GM12878 (cell line): Measurements from ENCODE around the gene ATP1B2. TPM values are rescaled to one million over a fixed set of nuclear protein-coding genes. Genes with fewer than 3 reads are reported as not detected.

Experiments used
- ATAC-seq: fragments of 200-7000 bp; cut with Tn5 transposase; 3 replicates; pipeline ENCODE4 v1.9.1; 2020; ENCODE audit warnings: mild to moderate bottlenecking, moderate library complexity
- BruUV-seq: library from RNA; stranded (reverse); fragments of 400-500 nt; replicated peaks from 2 replicates; lab custom pipeline; 2021; lab: Mats Ljungman, UMichigan
- CTCF ChIA-PET: fragments of 300-600 bp; sonication (Branson Sonifier 250); formaldehyde crosslinking; extraction: SDS; loops from one replicate; lab custom pipeline; 2021; ENCODE audit warnings: inconsistent platforms; lab: Yijun Ruan, JAX
- POLR2A ChIA-PET: fragments of 350-600 bp; formaldehyde crosslinking; extraction: SDS; loops from one replicate; lab custom pipeline; 2021; ENCODE audit warnings: inconsistent platforms; lab: Charles Lee
- RAD21 ChIA-PET: fragments of 300-600 bp; sonication (Branson Sonifier 250); formaldehyde crosslinking; loops from one replicate; lab custom pipeline; 2023; ENCODE audit warnings: antibody characterized with exemption; ENCODE audit not compliant: unreplicated experiment; lab: Charles Lee
- SMC1A ChIA-PET: fragments of 300-600 bp; sonication (Branson Sonifier 250); formaldehyde crosslinking; loops from one replicate; lab custom pipeline; 2023; ENCODE audit not compliant: unreplicated experiment, uncharacterized antibody; lab: Charles Lee
- DNase-seq: peaks from one replicate; pipeline ENCODE4 v3.0.0-alpha.2; 2011; ENCODE audit warnings: low read depth, low spot score
- FAIRE-seq: peaks from 3 replicates; lab custom pipeline; 2011; peaks lifted over from hg19 to GRCh38; lab: Jason Lieb, UNC
- H2AFZ ChIP-seq: 2 replicates; pipeline ENCODE4 v1.6.0; 2011; ENCODE audit warnings: low read depth, low read length, control low read depth; ENCODE audit not compliant: control insufficient read depth
- H3K27ac ChIP-seq: 2 replicates; pipeline ENCODE4 v1.5.1; 2011; ENCODE audit warnings: control low read depth; ENCODE audit not compliant: control insufficient read depth, insufficient read depth
- H3K27me3 ChIP-seq, 2 experiments: replicated peaks in 1 of 2; 2 replicates each; pipeline versions ENCODE4 v1.6.0 to v1.6.1; 2011; ENCODE audit warnings: low read length in 1 of 2; ENCODE audit not compliant: control insufficient read depth in 2 of 2, insufficient read depth in 2 of 2
- H3K36me3 ChIP-seq, 2 experiments: 2 replicates each; pipeline ENCODE4 v1.5.1; 2011; ENCODE audit warnings: low read length in 1 of 2; ENCODE audit not compliant: control insufficient read depth in 2 of 2, insufficient read depth in 2 of 2
- H3K4me1 ChIP-seq: 2 replicates; pipeline ENCODE4 v1.6.1; 2011; ENCODE audit warnings: mild to moderate bottlenecking, low read length, moderate library complexity, mixed read lengths; ENCODE audit not compliant: control insufficient read depth, insufficient read depth
- H3K4me2 ChIP-seq: 2 replicates; pipeline ENCODE4 v1.6.0; 2011; ENCODE audit warnings: control low read depth; ENCODE audit not compliant: control insufficient read depth, insufficient read depth
- H3K4me3 ChIP-seq: fragments of 200-600 bp; sonication (generic); 2 replicates; pipeline ENCODE4 v1.5.1; 2016
- H3K79me2 ChIP-seq: 2 replicates; pipeline ENCODE4 v1.6.0; 2011; ENCODE audit warnings: low read length; ENCODE audit not compliant: control insufficient read depth, insufficient read depth
- H3K9ac ChIP-seq: 2 replicates; pipeline ENCODE4 v1.8.0; 2011; ENCODE audit warnings: low read length, control low read depth, mixed read lengths; ENCODE audit not compliant: control insufficient read depth, insufficient read depth
- H3K9me3 ChIP-seq: replicated peaks from 3 replicates; pipeline ENCODE4 v1.5.1; 2011; ENCODE audit warnings: mild to moderate bottlenecking, low read length; ENCODE audit not compliant: control insufficient read depth, insufficient read depth
- H4K20me1 ChIP-seq: 2 replicates; pipeline ENCODE4 v1.6.0; 2011; ENCODE audit not compliant: control insufficient read depth, insufficient read depth
- ATF2 ChIP-seq: IDR thresholded peaks from 2 replicates; pipeline ENCODE4 v1.6.1; 2012; ENCODE audit warnings: low read length, inconsistent platforms
- DPF2 ChIP-seq: fragments of 450-650 bp; IDR thresholded peaks from 2 replicates; pipeline ENCODE4 v1.6.1; 2017; ENCODE audit warnings: mild to moderate bottlenecking
- HCFC1 ChIP-seq: fragments of 150-350 bp; IDR thresholded peaks from 2 replicates; pipeline ENCODE4 v1.6.1; 2014; ENCODE audit warnings: low read length
- SREBF2 ChIP-seq: IDR thresholded peaks from 2 replicates; pipeline ENCODE4 v1.6.1; 2012; ENCODE audit warnings: mild to moderate bottlenecking, low read length
- ZSCAN29 ChIP-seq: fragments of 450-650 bp; IDR thresholded peaks from 2 replicates; pipeline ENCODE4 v1.6.1; 2017; ENCODE audit warnings: mild to moderate bottlenecking, moderate library complexity
- WGBS: methylation state at CpG from one replicate; pipeline ENCODE4 v1.1.6; 2016; ENCODE audit warnings: low lambda C conversion rate; ENCODE audit not compliant: insufficient replicate concordance, insufficient coverage; ENCODE audit errors: missing lambda C conversion rate; 5-methylcytosine and 5-hydroxymethylcytosine counted together
- in situ Hi-C: fragments of 300-500 bp; cut with MboI; formaldehyde crosslinking; loops from 9 replicates; pipeline ENCODE4 v1.14.3; 2018; ENCODE audit warnings: mixed read lengths
- intact Hi-C: fragments of 100-400 bp; cut with micrococcal nuclease; formaldehyde crosslinking; loops from one replicate; pipeline ENCODE4 v1.14.2; 2022; ENCODE audit not compliant: unreplicated experiment
- polyA plus RNA-seq, 11 experiments: library from polyadenylated mRNA; depleted of rRNA in 4 of 11; unstranded in 6 of 11; stranded (reverse) in 5 of 11; fragments of >200 nt; fragmentation: Nextera tagmentation in 4 of 11; fragmentation: Illumina TruSeq in 1 of 11; extraction: Ambion mirVana in 4 of 11; extraction: Trizol in 1 of 11; gene quantifications; 1 replicate in 1 of 11; 2 replicates in 10 of 11; pipeline versions ENCODE4 v1.2.1 to v1.2.3, GENCODE V29; 2011 to 2016; ENCODE audit warnings: inconsistent platforms in 2 of 11, missing spikeins in 2 of 11, low read depth in 1 of 11
- total RNA-seq, 4 experiments: library from RNA; depleted of rRNA in 3 of 4; stranded (reverse); fragments of >200 nt in 3 of 4; fragmentation: Illumina TruSeq in 1 of 4; extraction: Trizol in 1 of 4; gene quantifications; 2 replicates each; pipeline versions ENCODE4 v1.2.1 to v1.2.3, GENCODE V29; 2013 to 2021
- TF ChIP-seq, protein P1 (sequence below): fragments of 450-650 bp; IDR thresholded peaks from 2 replicates; pipeline ENCODE4 v1.6.1; 2017; ENCODE audit warnings: mild to moderate bottlenecking
- TF ChIP-seq, protein P2 (sequence below): fragments of 450-650 bp; IDR thresholded peaks from 2 replicates; pipeline ENCODE4 v1.6.1; 2016; ENCODE audit warnings: mild to moderate bottlenecking

The ATP1B2 gene
- total and polyA plus RNA-seq, 10 of the 15 experiments (the other 5 are each of a cell fraction or from before 2014, with no cell fraction given): 0.03 to 0.29 (median 0.15) TPM; not detected in 3

DNA sequence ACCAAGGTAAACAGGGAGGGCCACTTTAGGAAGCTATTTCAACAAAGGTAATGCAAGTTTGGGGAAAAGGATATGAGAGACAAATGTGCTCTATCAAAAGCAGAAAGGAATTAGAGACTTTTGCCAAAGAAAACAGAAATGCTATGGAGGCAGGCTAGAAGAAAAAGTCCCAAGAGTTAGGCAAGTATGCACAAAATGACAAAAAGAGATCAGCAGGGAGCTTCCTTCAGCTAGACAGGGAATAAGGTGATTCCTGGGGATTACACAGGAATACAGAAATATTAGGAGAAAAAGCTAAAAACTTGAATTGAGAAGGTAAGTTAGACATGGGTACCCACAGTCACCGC, 38.5 kb upstream of the ATP1B2 start:
- ATAC-seq: no peak
- Histone ChIP-seq H3K4me2 (peak overlapping the region; percentile 40), H3K9me3 (no peaks in the 10 kb centered on the region), H4K20me1 (no peaks in the 10 kb centered on the region; the same call in 1 of the 2 replicates), H3K36me3 (peaks cover 0 to 4% of the 10 kb centered on the region in 2 experiments; a peak in 1 of 4 replicates), H3K79me2 (peaks cover 31% of the 10 kb centered on the region), H3K4me1 (peaks cover 4% of the 10 kb centered on the region; the same call in 1 of the 2 replicates), H3K4me3 (peak overlapping the region; percentile 40), H3K27ac (no peak overlapping the region), H3K9ac (no peak overlapping the region), H2AFZ (no peak overlapping the region), H3K27me3 (no peaks in the 10 kb centered on the region)
- intact Hi-C loops: loop anchor here (5.0 kb wide), 1 partner anchor 75 kb away; the partner anchor contains the start of genes TP53 and WRAP53
- 100% methylated on average over 1 of the region's 1 CpG for WGBS
- ChIA-PET SMC1A (interaction anchor here (0.6 to 2.9 kb wide), 3 partner anchors 16 to 35 kb away, joined by 3 to 12 read pairs (median 7); partner anchors contain the start of genes MPDU1 and SAT2), POLR2A (interaction anchor here (0.6 to 3.6 kb wide), 6 partner anchors 16 to 91 kb away, joined by 4 to 35 read pairs (median 4); partner anchors contain the start of genes SAT2, TP53 and WRAP53), CTCF (interaction anchor here (0.6 to 3.6 kb wide), 7 partner anchors 20 to 256 kb away, joined by 3 to 18 read pairs (median 5); partner anchors contain the start of genes MPDU1, TP53 and WRAP53), RAD21 (interaction anchor here (0.8 kb wide), 1 partner anchor 76 kb away, joined by 3 read pairs; the partner anchor contains the start of gene WRAP53)
- FAIRE-seq: no peak
- in situ Hi-C loops: no loop called here
- no TSS peak for BruUV-seq
- no peak for DNase-seq
- no peak for TF ChIP-seq ZSCAN29
- no peak for TF ChIP-seq ATF2
- no peak for TF ChIP-seq SREBF2
- TF ChIP-seq DPF2: no peak
- TF ChIP-seq HCFC1: no peak
- TF ChIP-seq, protein P1, sequence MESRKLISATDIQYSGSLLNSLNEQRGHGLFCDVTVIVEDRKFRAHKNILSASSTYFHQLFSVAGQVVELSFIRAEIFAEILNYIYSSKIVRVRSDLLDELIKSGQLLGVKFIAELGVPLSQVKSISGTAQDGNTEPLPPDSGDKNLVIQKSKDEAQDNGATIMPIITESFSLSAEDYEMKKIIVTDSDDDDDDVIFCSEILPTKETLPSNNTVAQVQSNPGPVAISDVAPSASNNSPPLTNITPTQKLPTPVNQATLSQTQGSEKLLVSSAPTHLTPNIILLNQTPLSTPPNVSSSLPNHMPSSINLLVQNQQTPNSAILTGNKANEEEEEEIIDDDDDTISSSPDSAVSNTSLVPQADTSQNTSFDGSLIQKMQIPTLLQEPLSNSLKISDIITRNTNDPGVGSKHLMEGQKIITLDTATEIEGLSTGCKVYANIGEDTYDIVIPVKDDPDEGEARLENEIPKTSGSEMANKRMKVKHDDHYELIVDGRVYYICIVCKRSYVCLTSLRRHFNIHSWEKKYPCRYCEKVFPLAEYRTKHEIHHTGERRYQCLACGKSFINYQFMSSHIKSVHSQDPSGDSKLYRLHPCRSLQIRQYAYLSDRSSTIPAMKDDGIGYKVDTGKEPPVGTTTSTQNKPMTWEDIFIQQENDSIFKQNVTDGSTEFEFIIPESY: no peak
- TF ChIP-seq, protein P2, sequence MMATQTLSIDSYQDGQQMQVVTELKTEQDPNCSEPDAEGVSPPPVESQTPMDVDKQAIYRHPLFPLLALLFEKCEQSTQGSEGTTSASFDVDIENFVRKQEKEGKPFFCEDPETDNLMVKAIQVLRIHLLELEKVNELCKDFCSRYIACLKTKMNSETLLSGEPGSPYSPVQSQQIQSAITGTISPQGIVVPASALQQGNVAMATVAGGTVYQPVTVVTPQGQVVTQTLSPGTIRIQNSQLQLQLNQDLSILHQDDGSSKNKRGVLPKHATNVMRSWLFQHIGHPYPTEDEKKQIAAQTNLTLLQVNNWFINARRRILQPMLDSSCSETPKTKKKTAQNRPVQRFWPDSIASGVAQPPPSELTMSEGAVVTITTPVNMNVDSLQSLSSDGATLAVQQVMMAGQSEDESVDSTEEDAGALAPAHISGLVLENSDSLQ: no peak
